Spleen (tissue), 7 donors: ENCODE measurements around the gene TRPT1.

Source experiments
- CTCF ChIP-seq, 11 experiments: fragments of 200-600 bp in 7 of 11; fragments of 450-650 bp in 4 of 11; sonication (generic) in 4 of 11; IDR thresholded peaks in 8 of 11; conservative IDR thresholded peaks in 3 of 11; 1 replicate in 7 of 11; 2 replicates in 4 of 11; pipeline versions ENCODE4 v1.4.0 to v1.8.0; 2016 to 2021; ENCODE audit warnings: antibody characterized with exemption in 11 of 11, inconsistent platforms in 4 of 11, mild to moderate bottlenecking in 1 of 11
- POLR2A ChIP-seq, 3 donors: fragments of 450-650 bp; IDR thresholded peaks; one replicate each; pipeline ENCODE4 v1.5.1; 2017; ENCODE audit warnings: antibody characterized with exemption in 3 of 3, mild to moderate bottlenecking in 1 of 3
- donor health status: DM: no; HTN: no; CAD: no; lungs with moderate emphysema.
- donor health status: DM: no; HTN: no; CAD: no.
- donor health status: DM: no; HTN: no; CAD: no.

DNA sequence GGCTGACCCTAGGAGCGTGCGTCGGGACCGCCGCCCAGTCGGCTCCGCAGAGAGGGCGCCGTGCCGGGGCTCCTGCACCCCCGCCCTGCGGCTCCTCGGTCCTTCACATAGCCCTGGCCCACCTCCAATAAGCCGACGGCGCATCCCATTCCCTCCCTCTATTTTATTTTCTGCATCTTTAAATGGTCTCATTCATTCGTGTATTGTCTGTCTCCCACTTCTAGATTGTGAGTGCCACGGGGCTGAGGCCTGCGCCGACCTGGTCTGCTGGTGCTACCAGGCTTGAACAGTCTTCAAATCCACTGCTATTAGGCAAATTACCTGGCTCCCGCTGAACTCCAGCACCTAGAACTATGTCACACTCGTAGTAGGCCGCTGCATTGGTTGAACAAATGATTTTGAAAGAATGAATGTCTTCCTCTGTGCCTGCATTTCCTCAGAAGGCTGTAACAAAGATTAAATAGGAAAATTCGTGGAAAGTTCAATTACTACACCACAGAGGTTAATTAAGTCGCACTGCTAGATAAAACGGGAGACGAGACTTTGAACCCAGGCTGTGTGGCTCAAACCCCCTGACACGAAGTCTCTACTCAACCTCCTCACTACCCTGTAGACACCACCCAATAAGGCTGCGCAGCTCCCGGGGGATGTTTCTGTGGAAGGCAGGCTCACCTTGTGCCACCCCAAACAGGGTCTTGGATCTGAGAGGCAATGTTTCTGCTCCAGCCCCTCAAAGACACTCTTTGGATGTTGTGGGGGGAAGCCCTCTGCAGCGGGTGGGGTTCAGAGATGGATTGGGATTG is 21.9 kb upstream of the TRPT1 start:
- no peak for TF ChIP-seq CTCF (IDR thresholded peaks at IDR 0.05 in 8 of 11, conservative IDR thresholded peaks at IDR 0.05 in 3 of 11)
- no peak for TF ChIP-seq POLR2A (IDR thresholded peaks at IDR 0.05)
